Measurements from ENCODE around the gene SPATA17.

GRCh38 chr1:217747156-217747769 lies 116.1 kb downstream of the SPATA17 start:
- peak in 1 of 4 experiments; percentile 18 for TF ChIP-seq CTCF (IDR thresholded peaks at IDR 0.05)
- TF ChIP-seq POLR2A (IDR thresholded peaks at IDR 0.05), result no peak

All from uterus (tissue), 2 donors.